KMS-11 (cell line): ENCODE results near the gene CTNNA3.

ENCODE experiments used
- H2AFZ ChIP-seq: fragments of 200-600 bp; sonication (generic); 2 replicates; pipeline ENCODE4 v1.6.1; 2016; ENCODE audit warnings: antibody characterized with exemption, mixed run types, low read depth
- H3K27ac ChIP-seq: fragments of 200-600 bp; sonication (generic); 2 replicates; pipeline ENCODE4 v1.6.1; 2016; ENCODE audit warnings: mild to moderate bottlenecking, mixed run types
- H3K27me3 ChIP-seq: fragments of 200-600 bp; sonication (generic); 2 replicates; pipeline ENCODE4 v1.6.1; 2017; ENCODE audit warnings: mild to moderate bottlenecking, low read depth, mixed run types, moderate library complexity; ENCODE audit not compliant: insufficient read depth
- H3K36me3 ChIP-seq: fragments of 200-600 bp; sonication (generic); 2 replicates; pipeline ENCODE4 v1.6.1; 2017; ENCODE audit warnings: mild to moderate bottlenecking, mixed run types; ENCODE audit not compliant: insufficient read depth
- H3K4me1 ChIP-seq: fragments of 200-600 bp; sonication (generic); 2 replicates; pipeline ENCODE4 v1.6.1; 2016; ENCODE audit warnings: mild to moderate bottlenecking, low read depth, mixed run types; ENCODE audit not compliant: poor library complexity, severe bottlenecking
- H3K4me2 ChIP-seq: fragments of 200-600 bp; sonication (generic); 2 replicates; pipeline ENCODE4 v1.7.0; 2016; ENCODE audit warnings: mild to moderate bottlenecking, mixed run types
- H3K4me3 ChIP-seq: fragments of 200-600 bp; sonication (generic); IDR thresholded peaks from 2 replicates; pipeline ENCODE4 v1.6.1; 2017; ENCODE audit warnings: low read depth, low read length, mixed read lengths; ENCODE audit not compliant: insufficient read depth
- H3K79me2 ChIP-seq: fragments of 200-600 bp; sonication (generic); 2 replicates; pipeline ENCODE4 v1.6.1; 2016; ENCODE audit warnings: low read depth, mixed run types; ENCODE audit not compliant: insufficient read depth
- H3K9ac ChIP-seq: fragments of 200-600 bp; sonication (generic); 2 replicates; pipeline ENCODE4 v1.6.1; 2016; ENCODE audit warnings: mild to moderate bottlenecking, mixed run types
- H4K20me1 ChIP-seq: fragments of 200-600 bp; sonication (generic); 2 replicates; pipeline ENCODE4 v1.6.1; 2016; ENCODE audit warnings: mild to moderate bottlenecking, mixed run types; ENCODE audit not compliant: insufficient read depth
- CTCF ChIP-seq: fragments of 200-600 bp; sonication (generic); conservative IDR thresholded peaks from 2 replicates; pipeline ENCODE4 v1.6.1; 2017; ENCODE audit warnings: low read depth, mild to moderate bottlenecking, antibody characterized with exemption, low read length, moderate library complexity, mixed read lengths

The CTNNA3 gene

GRCh38 chr10:67550838-67551402 lies 145.1 kb downstream of the CTNNA3 start:
- Histone ChIP-seq H3K4me1 (no peaks in the 10 kb centered on the region), H3K9ac (no peak overlapping the region), H3K27ac (no peak overlapping the region), H3K36me3 (no peaks in the 10 kb centered on the region), H3K4me3 (no peak overlapping the region), H2AFZ (no peak overlapping the region), H4K20me1 (no peaks in the 10 kb centered on the region), H3K27me3 (no peaks in the 10 kb centered on the region), H3K4me2 (no peak overlapping the region), H3K79me2 (no peaks in the 10 kb centered on the region)
- TF ChIP-seq CTCF = no peak

- TF ChIP-seq CTCF = no peak
- no peaks in the 10 kb centered on the region for H3K27me3 ChIP-seq
- H3K36me3 ChIP-seq = no peaks in the 10 kb centered on the region
These were observed 145.9 kb downstream of the CTNNA3 start for GRCh38 chr10:67550046-67550445.

GRCh38 chr10:67549390-67549789 lies 146.6 kb downstream of the CTNNA3 start:
- H3K36me3 ChIP-seq = no peaks in the 10 kb centered on the region
- no peaks in the 10 kb centered on the region for H3K79me2 ChIP-seq
- H2AFZ ChIP-seq = no peak overlapping the region
- no peak overlapping the region for H3K4me2 ChIP-seq
- TF ChIP-seq CTCF = no peak
- H3K4me1 ChIP-seq = no peaks in the 10 kb centered on the region
- no peaks in the 10 kb centered on the region for H3K27me3 ChIP-seq
- H3K27ac ChIP-seq = no peak overlapping the region
- no peak overlapping the region for H3K4me3 ChIP-seq
- no peak overlapping the region for H3K9ac ChIP-seq
- H4K20me1 ChIP-seq = no peaks in the 10 kb centered on the region

More at GRCh38 chr10:67550046-67550445, 145.9 kb downstream of the CTNNA3 start:
- Histone ChIP-seq H2AFZ (no peak overlapping the region), H3K4me2 (no peak overlapping the region), H3K79me2 (no peaks in the 10 kb centered on the region), H3K4me3 (no peak overlapping the region), H3K9ac (no peak overlapping the region), H4K20me1 (no peaks in the 10 kb centered on the region), H3K4me1 (no peaks in the 10 kb centered on the region), H3K27ac (no peak overlapping the region)

GRCh38 chr10:67541411-67541810 lies 154.6 kb downstream of the CTNNA3 start:
- Histone ChIP-seq H4K20me1 (no peaks in the 10 kb centered on the region), H3K27ac (no peak overlapping the region), H3K79me2 (no peaks in the 10 kb centered on the region), H3K36me3 (no peaks in the 10 kb centered on the region), H2AFZ (no peak overlapping the region), H3K27me3 (no peaks in the 10 kb centered on the region), H3K4me2 (no peak overlapping the region), H3K9ac (no peak overlapping the region), H3K4me1 (no peaks in the 10 kb centered on the region), H3K4me3 (no peak overlapping the region)
- TF ChIP-seq CTCF = no peak
